Activated naive CD4-positive, alpha-beta T cell (primary cell): ENCODE measurements around the gene BTBD16.

ENCODE experiments used
- DNase-seq, 4 experiments: peaks; one replicate each; lab custom pipeline; 2025; lab: John Stamatoyannopoulos, UW

BTBD16 gene

GRCh38 chr10:122294511-122295450 lies 23.7 kb downstream of the BTBD16 start:
- DNase-seq: no peak

GRCh38 chr10:122295451-122295809 lies 24.3 kb downstream of the BTBD16 start:
- DNase-seq: no peak

GRCh38 chr10:122296363-122297120 lies 25.4 kb downstream of the BTBD16 start:
- no peak for DNase-seq

GRCh38 chr10:122297583-122297982 lies 26.5 kb downstream of the BTBD16 start:
- no peak for DNase-seq

- DNase-seq: no peak
These were observed 27.1 kb downstream of the BTBD16 start for GRCh38 chr10:122298206-122298597.

GRCh38 chr10:122298598-122299301 lies 27.7 kb downstream of the BTBD16 start:
- peak in 3 of 4 experiments; percentile 10 to 50 (median 37) for DNase-seq

GRCh38 chr10:122299423-122300075 lies 28.5 kb downstream of the BTBD16 start:
- DNase-seq: no peak

GRCh38 chr10:122301055-122301810 lies 30.1 kb downstream of the BTBD16 start:
- DNase-seq: no peak

- no peak for DNase-seq
These were observed 30.7 kb downstream of the BTBD16 start for GRCh38 chr10:122301811-122302115.

GRCh38 chr10:122302315-122302714 lies 31.2 kb downstream of the BTBD16 start:
- no peak for DNase-seq

GRCh38 chr10:122303271-122304053 lies 32.4 kb downstream of the BTBD16 start:
- no peak for DNase-seq

GRCh38 chr10:122304054-122304579 lies 33.0 kb downstream of the BTBD16 start:
- DNase-seq: no peak

GRCh38 chr10:122306282-122306681 lies 35.2 kb downstream of the BTBD16 start:
- no peak for DNase-seq

- no peak for DNase-seq
These were observed 35.6 kb downstream of the BTBD16 start for GRCh38 chr10:122306744-122307143.

GRCh38 chr10:122307669-122308416 lies 36.7 kb downstream of the BTBD16 start:
- no peak for DNase-seq

GRCh38 chr10:122308417-122309141 lies 37.5 kb downstream of the BTBD16 start:
- DNase-seq: no peak

GRCh38 chr10:122310311-122311050 lies 39.4 kb downstream of the BTBD16 start:
- DNase-seq: no peak

GRCh38 chr10:122311051-122311410 lies 39.9 kb downstream of the BTBD16 start:
- DNase-seq: no peak
